Articular chondrocyte of knee joint (primary cell): ENCODE measurements around the gene CHRFAM7A. TPM values are rescaled to one million over a fixed set of nuclear protein-coding genes. Genes with fewer than 3 reads are reported as not detected.

Source experiments
- small RNA-seq: library from RNA; depleted of rRNA; stranded (forward); fragments of <200 nt; gene quantifications from one replicate; pipeline ENCODE3, GENCODE V24; 2012
- total RNA-seq: library from RNA; depleted of rRNA; stranded (reverse); fragments of >200 nt; gene quantifications from 2 replicates; pipeline ENCODE4 v1.2.3, GENCODE V29; 2012

Gene CHRFAM7A
- 2.8 and 4.3 TPM in 2 replicates for total RNA-seq

DNA sequence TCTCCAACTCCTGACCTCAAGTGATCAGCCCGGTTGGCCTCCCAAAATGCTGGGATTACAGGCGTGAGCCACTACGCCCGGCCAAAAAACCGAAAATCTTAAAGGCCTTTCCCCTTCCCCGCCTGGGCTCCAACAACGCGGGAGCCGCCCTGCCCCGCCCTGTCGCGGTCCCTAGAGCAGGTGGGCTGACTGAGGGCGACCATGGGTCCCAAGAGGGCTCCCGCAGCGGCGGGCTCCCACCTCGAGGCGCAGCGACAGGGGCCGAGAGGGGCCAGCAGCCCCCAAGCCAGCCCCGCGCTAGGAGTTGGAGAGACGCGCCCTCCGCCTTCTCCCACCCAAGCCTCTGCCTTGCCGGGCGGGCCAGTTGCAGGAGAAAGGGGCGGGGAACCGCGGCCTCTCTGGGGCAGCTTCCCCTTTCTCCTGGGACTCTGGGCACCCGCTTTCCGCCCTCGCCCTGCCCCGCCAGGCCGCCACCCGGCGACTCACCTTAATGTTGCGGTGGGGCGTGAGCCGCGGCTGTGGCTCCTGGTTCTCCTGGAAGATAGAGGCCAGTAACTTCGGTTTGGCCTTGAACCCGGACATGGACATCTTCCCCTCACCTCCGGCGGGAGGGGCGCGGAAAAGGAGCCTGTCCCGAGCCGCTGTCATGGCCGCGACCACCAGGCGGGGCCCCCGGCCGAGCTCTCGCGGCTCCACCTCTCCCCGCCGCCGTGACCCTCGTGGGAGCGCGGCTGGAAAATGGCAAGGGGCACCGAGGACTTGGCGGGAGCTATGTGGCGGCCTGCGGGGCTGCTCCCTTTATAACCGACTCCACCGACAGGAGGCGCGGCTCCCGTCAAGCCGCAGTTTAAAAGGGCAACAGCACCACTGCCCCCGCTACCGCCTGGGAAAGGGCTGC lies at the start of gene CHRFAM7A:
Gene CHRFAM7A, minus strand, starts transcription at position 775 of the 898 bp plus-strand sequence. CDS start 10,189 bp downstream, outside the sequence.

DNA sequence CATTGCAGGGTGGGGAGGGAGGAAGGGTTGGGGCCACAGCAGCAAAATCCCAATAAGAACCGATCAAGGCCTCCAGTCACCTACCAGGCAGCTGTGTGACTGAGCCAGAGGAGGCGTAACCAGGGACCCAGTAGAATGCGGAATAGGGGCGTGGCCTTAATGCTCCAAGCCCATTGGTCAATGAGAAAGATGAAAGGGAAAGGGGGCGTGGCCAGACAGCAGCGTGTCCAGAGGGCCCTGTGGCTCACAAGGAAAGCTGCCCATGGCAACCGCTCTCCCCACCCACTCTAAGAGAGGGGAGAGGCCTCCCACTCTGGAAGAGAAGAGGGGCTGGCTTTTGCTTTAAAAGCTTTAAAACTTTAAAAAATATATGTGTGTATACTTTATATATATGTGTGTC lies 20.8 kb upstream of the CHRFAM7A start, which contains the start of gene GOLGA8R:
Gene GOLGA8R, minus strand, starts transcription at position 101 of the 400 bp plus-strand sequence. Its CDS starts 98 bp downstream, at position 3.

Small RNA genes lying within 50 kb of the gene (small RNA-seq; reads per million reads assigned to genes)
- gene AC019322.2 (not detected), gene RF00019 (not detected), gene RF00096 (not detected), gene RN7SL196P (not detected)

Other genes starting within 250 kb of the CHRFAM7A start
- gene GOLGA8R, start 20.7 kb upstream of the CHRFAM7A start, total RNA-seq: 2.7 and 4.1 TPM in 2 replicates
- 1.7 and 2.4 TPM in 2 replicates for gene GOLGA8Q, start 158.5 kb upstream of the CHRFAM7A start, total RNA-seq
- 1.4 and 1.9 TPM in 2 replicates for gene GOLGA8H, start 210.5 kb upstream of the CHRFAM7A start, total RNA-seq